HepG2 (cell line): ENCODE results near the gene GLCE. TPM values are rescaled to one million over a fixed set of nuclear protein-coding genes. Genes with fewer than 3 reads are reported as not detected.

Source experiments
- CC2D1A ChIP-seq: sonication (generic); formaldehyde crosslinking; IDR thresholded peaks from 2 replicates; pipeline ENCODE4 v1.8.1; 2023; ENCODE audit warnings: mild to moderate bottlenecking, missing genetic modification reagents
- CREB1 ChIP-seq, 2 experiments: fragments of 450-650 bp in 1 of 2; IDR thresholded peaks; 2 replicates each; pipeline ENCODE4 v1.6.1; 2016 to 2017; ENCODE audit warnings: control low read depth in 1 of 2, mild to moderate bottlenecking in 1 of 2, missing compliant biosample characterization in 1 of 2, missing genetic modification characterization in 1 of 2
- IRX3 ChIP-seq: sonication (generic); formaldehyde crosslinking; IDR thresholded peaks from 2 replicates; pipeline ENCODE4 v1.8.1; 2023; ENCODE audit warnings: mild to moderate bottlenecking, low read depth, missing genetic modification reagents, borderline replicate concordance
- KLF15 ChIP-seq: sonication (generic); formaldehyde crosslinking; IDR thresholded peaks from 2 replicates; pipeline ENCODE4 v1.8.1; 2023; ENCODE audit warnings: borderline replicate concordance, mild to moderate bottlenecking, inconsistent platforms, missing genetic modification reagents, mixed read lengths
- MIXL1 ChIP-seq: IDR thresholded peaks from 2 replicates; pipeline ENCODE4 v1.6.1; 2016
- NFKB2 ChIP-seq: sonication (generic); formaldehyde crosslinking; IDR thresholded peaks from 2 replicates; pipeline ENCODE4 v1.4.0; 2020; ENCODE audit warnings: missing genetic modification reagents, borderline replicate concordance
- SMARCC2 ChIP-seq: fragments of 450-650 bp; IDR thresholded peaks from 2 replicates; pipeline ENCODE4 v1.6.1; 2017; ENCODE audit warnings: antibody characterized with exemption, mild to moderate bottlenecking
- TAF1 ChIP-seq: sonication (generic); formaldehyde crosslinking; IDR thresholded peaks from 2 replicates; pipeline ENCODE4 v1.4.0; 2020; ENCODE audit warnings: missing genetic modification reagents
- TOE1 ChIP-seq: sonication (generic); formaldehyde crosslinking; IDR thresholded peaks from 2 replicates; pipeline ENCODE4 v1.4.0; 2020; ENCODE audit warnings: mild to moderate bottlenecking, missing genetic modification reagents
- U2AF2 ChIP-seq: fragments of 200-400 bp; formaldehyde crosslinking; IDR thresholded peaks from 2 replicates; pipeline ENCODE4 v1.6.1; 2017; ENCODE audit warnings: low read depth, mild to moderate bottlenecking, low read length
- ZBTB38 ChIP-seq: sonication (generic); formaldehyde crosslinking; IDR thresholded peaks from 2 replicates; pipeline ENCODE4 v1.5.1; 2020; ENCODE audit warnings: mild to moderate bottlenecking, missing genetic modification reagents
- ZFP36L2 ChIP-seq: sonication (generic); formaldehyde crosslinking; IDR thresholded peaks from 2 replicates; pipeline ENCODE4 v1.4.0; 2020; ENCODE audit warnings: missing genetic modification reagents
- ZKSCAN5 ChIP-seq: sonication (generic); formaldehyde crosslinking; IDR thresholded peaks from 2 replicates; pipeline ENCODE4 v1.5.1; 2020; ENCODE audit warnings: mild to moderate bottlenecking, missing genetic modification reagents
- ZNF556 ChIP-seq: sonication (generic); formaldehyde crosslinking; IDR thresholded peaks from 2 replicates; pipeline ENCODE4 v1.4.0; 2020; ENCODE audit warnings: mild to moderate bottlenecking, missing genetic modification reagents, borderline replicate concordance
- ZNF672 ChIP-seq: sonication (generic); formaldehyde crosslinking; IDR thresholded peaks from 2 replicates; pipeline ENCODE4 v1.8.1; 2022; ENCODE audit warnings: missing genetic modification reagents
- ZSCAN12 ChIP-seq: sonication (generic); formaldehyde crosslinking; IDR thresholded peaks from 2 replicates; pipeline ENCODE4 v1.9.0; 2021; ENCODE audit warnings: mild to moderate bottlenecking, missing genetic modification reagents
- polyA plus RNA-seq, 8 experiments: library from polyadenylated mRNA; depleted of rRNA in 3 of 8; stranded (reverse) in 7 of 8; unstranded in 1 of 8; fragments of >200 nt; fragmentation: Illumina TruSeq in 4 of 8; extraction: Trizol in 4 of 8; gene quantifications; 2 replicates each; pipeline versions ENCODE4 v1.2.1 to v1.2.3, GENCODE V29; 2011 to 2016; ENCODE audit warnings: low read depth in 4 of 8, missing spikeins in 1 of 8, mixed read lengths in 1 of 8; ENCODE audit not compliant: insufficient read depth in 1 of 8
- total RNA-seq, 5 experiments: library from RNA; depleted of rRNA; stranded (reverse); fragments of >200 nt; fragmentation: Illumina TruSeq; extraction: Trizol; gene quantifications; 2 replicates each; pipeline ENCODE4 v1.2.3, GENCODE V29; 2016; ENCODE audit warnings: low read depth in 1 of 5
- TF ChIP-seq, protein P1 (sequence below): sonication (generic); formaldehyde crosslinking; IDR thresholded peaks from 2 replicates; pipeline ENCODE4 v1.5.0; 2020; ENCODE audit warnings: missing genetic modification reagents
- TF ChIP-seq, protein P2 (sequence below): IDR thresholded peaks from 2 replicates; pipeline ENCODE4 v1.6.1; 2012; ENCODE audit warnings: low read depth, low read length, improper control_type of control experiment
- TF ChIP-seq, protein P3 (sequence below), 2 experiments: sonication (generic) in 1 of 2; formaldehyde crosslinking in 1 of 2; IDR thresholded peaks; 2 replicates each; pipeline versions ENCODE4 v1.6.1 to v1.9.0; 2014 to 2022; ENCODE audit warnings: antibody characterized with exemption in 1 of 2, borderline replicate concordance in 1 of 2, inconsistent platforms in 1 of 2, low read depth in 1 of 2, missing genetic modification reagents in 1 of 2
- TF ChIP-seq, protein P4 (sequence below): IDR thresholded peaks from 2 replicates; pipeline ENCODE4 v1.6.1; 2016; ENCODE audit warnings: mild to moderate bottlenecking

GLCE gene
- total and polyA plus RNA-seq, 2 of the 13 experiments (the other 11 are each of a cell fraction or from before 2014, with no cell fraction given): 12.9 to 23.4 TPM

DNA sequence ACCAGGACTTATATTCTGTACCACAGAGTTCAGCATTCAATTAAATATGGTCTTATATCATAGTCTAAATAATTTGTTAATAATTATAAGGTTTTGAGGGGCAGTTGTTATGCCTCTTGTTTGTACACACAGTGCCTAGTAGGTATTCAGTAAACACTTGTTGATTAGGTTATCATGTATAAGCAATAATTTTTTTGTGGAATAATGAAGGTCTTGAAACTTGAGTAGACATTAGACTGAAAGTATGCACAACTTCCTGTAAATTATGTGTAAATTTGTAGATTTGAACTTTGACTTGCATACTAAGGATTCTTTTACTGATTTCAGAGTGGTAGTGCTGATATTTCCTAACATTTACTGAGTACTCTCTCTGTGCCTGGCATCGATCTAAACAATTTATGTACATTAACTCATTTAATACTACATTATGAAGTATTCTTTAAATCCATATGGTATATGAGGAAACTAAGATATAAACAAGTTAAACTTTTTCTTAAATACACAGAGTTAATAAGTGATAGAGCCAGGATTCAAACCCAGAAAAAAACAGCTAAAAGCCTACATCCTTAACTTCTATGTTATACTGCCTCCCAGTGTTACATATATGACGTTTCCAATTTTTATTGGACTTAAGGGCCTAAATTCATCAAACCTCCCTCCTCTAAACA lies 65.1 kb downstream of the GLCE start (continued):
- TF ChIP-seq, protein P1, sequence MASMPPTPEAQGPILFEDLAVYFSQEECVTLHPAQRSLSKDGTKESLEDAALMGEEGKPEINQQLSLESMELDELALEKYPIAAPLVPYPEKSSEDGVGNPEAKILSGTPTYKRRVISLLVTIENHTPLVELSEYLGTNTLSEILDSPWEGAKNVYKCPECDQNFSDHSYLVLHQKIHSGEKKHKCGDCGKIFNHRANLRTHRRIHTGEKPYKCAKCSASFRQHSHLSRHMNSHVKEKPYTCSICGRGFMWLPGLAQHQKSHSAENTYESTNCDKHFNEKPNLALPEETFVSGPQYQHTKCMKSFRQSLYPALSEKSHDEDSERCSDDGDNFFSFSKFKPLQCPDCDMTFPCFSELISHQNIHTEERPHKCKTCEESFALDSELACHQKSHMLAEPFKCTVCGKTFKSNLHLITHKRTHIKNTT: no peak
- TF ChIP-seq CC2D1A: no peak
- no peak for TF ChIP-seq IRX3 (CRISPR knock-in tag)
- TF ChIP-seq TAF1 (CRISPR knock-in tag): no peak
- TF ChIP-seq U2AF2: no peak
- no peak for TF ChIP-seq CREB1 (IDR thresholded peaks at IDR 0.05)
- 0 out of 2 replicates have a peak, but pooled peaks have one; percentile 20 for TF ChIP-seq CREB1 (CRISPR knock-in tag; IDR thresholded peaks at IDR 0.05)
- no peak for TF ChIP-seq ZBTB38 (CRISPR knock-in tag)
- no peak for TF ChIP-seq ZKSCAN5
- TF ChIP-seq, protein P2, sequence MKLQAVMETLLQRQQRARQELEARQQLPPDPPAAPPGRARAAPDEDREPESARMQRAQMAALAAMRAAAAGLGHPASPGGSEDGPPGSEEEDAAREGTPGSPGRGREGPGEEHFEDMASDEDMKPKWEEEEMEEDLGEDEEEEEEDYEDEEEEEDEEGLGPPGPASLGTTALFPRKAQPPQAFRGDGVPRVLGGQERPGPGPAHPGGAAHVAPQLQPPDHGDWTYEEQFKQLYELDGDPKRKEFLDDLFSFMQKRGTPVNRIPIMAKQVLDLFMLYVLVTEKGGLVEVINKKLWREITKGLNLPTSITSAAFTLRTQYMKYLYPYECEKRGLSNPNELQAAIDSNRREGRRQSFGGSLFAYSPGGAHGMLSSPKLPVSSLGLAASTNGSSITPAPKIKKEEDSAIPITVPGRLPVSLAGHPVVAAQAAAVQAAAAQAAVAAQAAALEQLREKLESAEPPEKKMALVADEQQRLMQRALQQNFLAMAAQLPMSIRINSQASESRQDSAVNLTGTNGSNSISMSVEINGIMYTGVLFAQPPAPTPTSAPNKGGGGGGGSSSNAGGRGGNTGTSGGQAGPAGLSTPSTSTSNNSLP: peak; percentile 77
- TF ChIP-seq NFKB2: no peak
- no peak for TF ChIP-seq ZFP36L2 (CRISPR knock-in tag)
- no peak for TF ChIP-seq SMARCC2
- TF ChIP-seq TOE1 (CRISPR knock-in tag): no peak
- TF ChIP-seq KLF15 (CRISPR knock-in tag): no peak
- no peak for TF ChIP-seq ZNF672
- peak; percentile 52; the same call in 1 of the 2 replicates for TF ChIP-seq MIXL1 (CRISPR knock-in tag)
- no peak for TF ChIP-seq ZSCAN12 (CRISPR knock-in tag)
- no peak for TF ChIP-seq ZNF556
- TF ChIP-seq, protein P3, sequence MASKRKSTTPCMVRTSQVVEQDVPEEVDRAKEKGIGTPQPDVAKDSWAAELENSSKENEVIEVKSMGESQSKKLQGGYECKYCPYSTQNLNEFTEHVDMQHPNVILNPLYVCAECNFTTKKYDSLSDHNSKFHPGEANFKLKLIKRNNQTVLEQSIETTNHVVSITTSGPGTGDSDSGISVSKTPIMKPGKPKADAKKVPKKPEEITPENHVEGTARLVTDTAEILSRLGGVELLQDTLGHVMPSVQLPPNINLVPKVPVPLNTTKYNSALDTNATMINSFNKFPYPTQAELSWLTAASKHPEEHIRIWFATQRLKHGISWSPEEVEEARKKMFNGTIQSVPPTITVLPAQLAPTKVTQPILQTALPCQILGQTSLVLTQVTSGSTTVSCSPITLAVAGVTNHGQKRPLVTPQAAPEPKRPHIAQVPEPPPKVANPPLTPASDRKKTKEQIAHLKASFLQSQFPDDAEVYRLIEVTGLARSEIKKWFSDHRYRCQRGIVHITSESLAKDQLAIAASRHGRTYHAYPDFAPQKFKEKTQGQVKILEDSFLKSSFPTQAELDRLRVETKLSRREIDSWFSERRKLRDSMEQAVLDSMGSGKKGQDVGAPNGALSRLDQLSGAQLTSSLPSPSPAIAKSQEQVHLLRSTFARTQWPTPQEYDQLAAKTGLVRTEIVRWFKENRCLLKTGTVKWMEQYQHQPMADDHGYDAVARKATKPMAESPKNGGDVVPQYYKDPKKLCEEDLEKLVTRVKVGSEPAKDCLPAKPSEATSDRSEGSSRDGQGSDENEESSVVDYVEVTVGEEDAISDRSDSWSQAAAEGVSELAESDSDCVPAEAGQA (IDR thresholded peaks at IDR 0.05; ENCODE audit: low read depth): no peak
- TF ChIP-seq, protein P3 (CRISPR knock-in tag; IDR thresholded peaks at IDR 0.05; ENCODE audit: borderline replicate concordance): no peak
- TF ChIP-seq, protein P4, sequence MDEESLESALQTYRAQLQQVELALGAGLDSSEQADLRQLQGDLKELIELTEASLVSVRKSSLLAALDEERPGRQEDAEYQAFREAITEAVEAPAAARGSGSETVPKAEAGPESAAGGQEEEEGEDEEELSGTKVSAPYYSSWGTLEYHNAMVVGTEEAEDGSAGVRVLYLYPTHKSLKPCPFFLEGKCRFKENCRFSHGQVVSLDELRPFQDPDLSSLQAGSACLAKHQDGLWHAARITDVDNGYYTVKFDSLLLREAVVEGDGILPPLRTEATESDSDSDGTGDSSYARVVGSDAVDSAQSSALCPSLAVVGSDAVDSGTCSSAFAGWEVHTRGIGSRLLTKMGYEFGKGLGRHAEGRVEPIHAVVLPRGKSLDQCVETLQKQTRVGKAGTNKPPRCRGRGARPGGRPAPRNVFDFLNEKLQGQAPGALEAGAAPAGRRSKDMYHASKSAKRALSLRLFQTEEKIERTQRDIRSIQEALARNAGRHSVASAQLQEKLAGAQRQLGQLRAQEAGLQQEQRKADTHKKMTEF (CRISPR knock-in tag): no peak
